Measurements from ENCODE around the gene MLX.
A peak's percentile ranks its signal among the peaks of the same experiment; 100 is the strongest.

MLX gene

DNA sequence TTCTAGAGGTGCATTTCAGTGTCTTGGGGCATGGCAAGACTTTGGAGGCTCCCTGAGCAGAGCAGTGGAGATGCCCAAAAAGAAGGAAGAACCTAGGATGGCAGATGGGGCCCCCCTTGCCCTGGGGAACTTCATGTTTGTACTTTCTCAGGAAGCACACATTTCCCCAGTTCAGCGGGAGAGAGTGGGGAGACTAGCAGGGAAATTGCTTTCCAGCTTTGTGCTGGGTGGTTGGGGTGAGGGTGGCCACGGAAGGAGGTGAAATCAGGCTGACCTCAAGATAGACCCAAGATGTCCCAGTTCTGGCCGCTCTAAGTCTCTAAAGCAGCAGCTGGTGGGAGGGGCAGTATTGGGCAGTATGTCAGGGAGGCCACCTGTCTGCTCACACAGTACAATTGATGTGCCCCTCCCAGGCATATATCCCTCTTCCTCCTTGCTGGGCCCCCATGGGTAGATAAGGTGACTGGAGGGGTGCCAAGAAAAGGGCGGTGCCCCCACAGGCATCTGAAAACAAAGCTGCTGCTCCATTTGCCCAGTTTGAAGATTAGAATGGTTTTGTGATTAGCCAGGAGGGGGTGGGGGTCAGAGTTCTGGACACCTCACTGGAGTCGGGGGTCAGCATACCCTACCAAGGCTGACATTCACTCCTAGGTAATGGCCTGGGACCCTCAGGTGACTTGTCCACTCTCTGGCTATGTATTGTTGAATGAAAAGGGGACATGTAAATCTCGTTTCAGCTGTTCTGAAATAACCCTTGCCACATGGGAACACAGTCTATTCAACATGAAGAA is 48.0 kb upstream of the MLX start:
- H3K9ac ChIP-seq (ENCODE audit: low read length) = no peak overlapping the region
- H3K9me2 ChIP-seq (replicated peaks; ENCODE audit: insufficient read depth, low read length) = no peaks in the 10 kb centered on the region
- H3K79me2 ChIP-seq (ENCODE audit: insufficient read depth, low read length) = no peaks in the 10 kb centered on the region
- no peaks in the 10 kb centered on the region for H3K9me3 ChIP-seq (ENCODE audit: insufficient read depth, low read length)
- H3K4me2 ChIP-seq (ENCODE audit: low read depth, low read length, poor library complexity, severe bottlenecking) = no peak overlapping the region
- no peak for TF ChIP-seq EZH2phosphoT487 (conservative IDR thresholded peaks at IDR 0.05; ENCODE audit: low read length)
- TF ChIP-seq, protein P1, sequence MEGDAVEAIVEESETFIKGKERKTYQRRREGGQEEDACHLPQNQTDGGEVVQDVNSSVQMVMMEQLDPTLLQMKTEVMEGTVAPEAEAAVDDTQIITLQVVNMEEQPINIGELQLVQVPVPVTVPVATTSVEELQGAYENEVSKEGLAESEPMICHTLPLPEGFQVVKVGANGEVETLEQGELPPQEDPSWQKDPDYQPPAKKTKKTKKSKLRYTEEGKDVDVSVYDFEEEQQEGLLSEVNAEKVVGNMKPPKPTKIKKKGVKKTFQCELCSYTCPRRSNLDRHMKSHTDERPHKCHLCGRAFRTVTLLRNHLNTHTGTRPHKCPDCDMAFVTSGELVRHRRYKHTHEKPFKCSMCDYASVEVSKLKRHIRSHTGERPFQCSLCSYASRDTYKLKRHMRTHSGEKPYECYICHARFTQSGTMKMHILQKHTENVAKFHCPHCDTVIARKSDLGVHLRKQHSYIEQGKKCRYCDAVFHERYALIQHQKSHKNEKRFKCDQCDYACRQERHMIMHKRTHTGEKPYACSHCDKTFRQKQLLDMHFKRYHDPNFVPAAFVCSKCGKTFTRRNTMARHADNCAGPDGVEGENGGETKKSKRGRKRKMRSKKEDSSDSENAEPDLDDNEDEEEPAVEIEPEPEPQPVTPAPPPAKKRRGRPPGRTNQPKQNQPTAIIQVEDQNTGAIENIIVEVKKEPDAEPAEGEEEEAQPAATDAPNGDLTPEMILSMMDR (IDR thresholded peaks at IDR 0.05; ENCODE audit: insufficient read depth, low read length, poor library complexity, severe bottlenecking) = no peak
- no peaks in the 10 kb centered on the region for H3K27me3 ChIP-seq (ENCODE audit: low read length)
- H3K27ac ChIP-seq (ENCODE audit: low read depth, low read length) = no peak overlapping the region
- no peaks in the 10 kb centered on the region for H3F3A ChIP-seq (ENCODE audit: insufficient read depth)
- no peak overlapping the region for H3K4me3 ChIP-seq (ENCODE audit: insufficient read depth, low read length, poor library complexity, severe bottlenecking)
- H2AFZ ChIP-seq (ENCODE audit: low read depth, low read length, severe bottlenecking) = no peak overlapping the region
- H3K36me3 ChIP-seq (ENCODE audit: low read length) = no peaks in the 10 kb centered on the region
- no peaks in the 10 kb centered on the region for H4K20me1 ChIP-seq (ENCODE audit: low read depth, low read length)

DNA sequence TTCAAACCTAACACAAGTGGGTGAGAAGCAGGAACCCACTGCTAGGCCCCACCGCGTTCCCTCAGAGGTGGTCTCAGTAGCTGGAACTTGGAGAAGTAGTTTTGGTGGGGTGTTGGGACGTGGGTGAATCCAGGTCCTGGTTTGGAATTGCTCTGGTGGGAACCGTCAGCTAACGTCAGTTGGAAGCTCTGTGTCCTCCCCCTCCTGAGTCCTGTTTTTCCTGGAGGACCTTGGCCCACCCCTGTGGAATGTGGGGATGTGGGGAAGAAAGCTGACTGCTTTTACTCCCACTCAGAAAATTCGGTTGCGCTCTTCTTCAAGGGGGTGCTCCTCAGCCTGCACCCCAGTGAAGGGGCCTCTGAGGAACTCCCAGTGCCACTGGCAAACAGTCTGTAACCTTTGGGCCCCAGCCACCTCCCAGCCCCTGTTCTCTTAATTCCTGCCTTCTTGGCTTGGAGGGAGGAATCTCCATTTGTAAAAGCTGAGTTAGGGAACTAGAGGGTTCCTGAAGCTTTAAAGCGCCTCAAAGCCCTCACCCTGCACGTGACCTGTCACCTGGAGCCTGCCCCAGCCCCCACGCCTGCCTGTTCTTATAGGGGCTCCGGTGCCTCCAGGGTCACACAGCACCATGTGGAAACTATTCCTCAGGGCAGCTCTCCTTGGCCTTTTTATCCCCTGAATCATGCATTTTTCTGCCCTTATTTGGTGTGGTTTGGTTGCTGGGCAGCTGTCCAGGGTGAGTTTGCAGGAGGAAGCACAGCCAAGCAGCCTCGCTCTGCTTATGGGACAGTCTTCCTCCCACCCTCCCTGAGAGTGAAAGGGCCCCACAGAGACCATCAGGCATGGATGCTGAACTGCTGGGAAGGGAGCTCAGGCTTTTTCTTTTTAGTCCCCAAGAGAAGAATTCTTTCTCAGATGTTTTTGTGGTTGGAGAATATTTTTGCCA is 47.1 kb upstream of the MLX start:
- H4K20me1 ChIP-seq (ENCODE audit: low read depth, low read length) = no peaks in the 10 kb centered on the region
- H3K9ac ChIP-seq (ENCODE audit: low read length) = no peak overlapping the region
- H3K79me2 ChIP-seq (ENCODE audit: insufficient read depth, low read length) = no peaks in the 10 kb centered on the region
- no peaks in the 10 kb centered on the region for H3K36me3 ChIP-seq (ENCODE audit: low read length)
- H3K9me2 ChIP-seq (replicated peaks; ENCODE audit: insufficient read depth, low read length) = no peaks in the 10 kb centered on the region
- H2AFZ ChIP-seq (ENCODE audit: low read depth, low read length, severe bottlenecking) = no peak overlapping the region
- H3K9me3 ChIP-seq (ENCODE audit: insufficient read depth, low read length) = no peaks in the 10 kb centered on the region
- no peaks in the 10 kb centered on the region for H3K27me3 ChIP-seq (ENCODE audit: low read length)
- no peak overlapping the region for H3K27ac ChIP-seq (ENCODE audit: low read depth, low read length)
- no peak overlapping the region for H3K4me3 ChIP-seq (ENCODE audit: insufficient read depth, low read length, poor library complexity, severe bottlenecking)
- no peaks in the 10 kb centered on the region for H3F3A ChIP-seq (ENCODE audit: insufficient read depth)
- no peak overlapping the region for H3K4me2 ChIP-seq (ENCODE audit: low read depth, low read length, poor library complexity, severe bottlenecking)
- no peak for TF ChIP-seq EZH2phosphoT487 (conservative IDR thresholded peaks at IDR 0.05; ENCODE audit: low read length)
- TF ChIP-seq, protein P1 (IDR thresholded peaks at IDR 0.05; ENCODE audit: insufficient read depth, low read length, poor library complexity, severe bottlenecking) = no peak

DNA sequence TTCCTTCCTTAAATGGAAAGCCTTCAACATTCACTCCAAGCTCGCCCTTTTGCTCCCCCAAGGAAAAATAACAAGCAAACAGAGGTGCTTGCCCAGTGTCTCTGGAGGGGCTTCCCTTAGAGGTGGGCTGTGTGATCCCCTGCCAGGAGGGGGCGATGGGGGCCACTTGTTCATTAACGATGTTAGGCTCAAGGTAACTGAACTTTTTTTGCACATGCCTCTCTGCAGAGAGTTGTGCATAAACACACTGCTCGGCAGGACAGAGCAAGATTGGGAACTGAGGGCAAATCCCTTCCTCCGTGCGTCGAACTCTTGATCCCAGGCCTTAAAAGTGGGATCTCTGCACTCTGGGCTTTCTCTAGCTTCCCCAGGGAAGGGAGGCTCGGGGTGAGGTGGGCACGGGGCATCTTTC is 46.4 kb upstream of the MLX start:
- Histone ChIP-seq H3K4me3 (ENCODE audit: insufficient read depth, low read length, poor library complexity, severe bottlenecking) (no peak overlapping the region), H3F3A (ENCODE audit: insufficient read depth) (no peaks in the 10 kb centered on the region), H3K36me3 (ENCODE audit: low read length) (no peaks in the 10 kb centered on the region), H3K4me2 (ENCODE audit: low read depth, low read length, poor library complexity, severe bottlenecking) (no peak overlapping the region), H4K20me1 (ENCODE audit: low read depth, low read length) (no peaks in the 10 kb centered on the region), H3K27me3 (ENCODE audit: low read length) (no peaks in the 10 kb centered on the region), H3K79me2 (ENCODE audit: insufficient read depth, low read length) (no peaks in the 10 kb centered on the region), H3K9me3 (ENCODE audit: insufficient read depth, low read length) (no peaks in the 10 kb centered on the region), H3K9me2 (replicated peaks; ENCODE audit: insufficient read depth, low read length) (no peaks in the 10 kb centered on the region), H3K27ac (ENCODE audit: low read depth, low read length) (no peak overlapping the region), H2AFZ (ENCODE audit: low read depth, low read length, severe bottlenecking) (no peak overlapping the region), H3K9ac (ENCODE audit: low read length) (no peak overlapping the region)
- no peak for TF ChIP-seq EZH2phosphoT487 (conservative IDR thresholded peaks at IDR 0.05; ENCODE audit: low read length)
- TF ChIP-seq, protein P1 (IDR thresholded peaks at IDR 0.05; ENCODE audit: insufficient read depth, low read length, poor library complexity, severe bottlenecking) = peak; percentile 14

Measured in SU-DHL-6 (cell line).